AG04449 (cell line): ENCODE results near the gene RBM44.
"Not testable (repeated sequence)": the region's sequence is repeated elsewhere in the genome, so short reads cannot be mapped to it uniquely, and the experiment has no call there.

Experiments used
- CTCF ChIA-PET: fragments of 350-600 bp; formaldehyde crosslinking; extraction: SDS; loops from one replicate; lab custom pipeline; 2021; ENCODE audit warnings: antibody characterized with exemption; lab: Yijun Ruan, JAX
- POLR2A ChIA-PET: fragments of 400-600, 350-600 bp; formaldehyde crosslinking; extraction: SDS; loops from one replicate; lab custom pipeline; 2020; ENCODE audit warnings: antibody characterized with exemption, inconsistent platforms; lab: Yijun Ruan, JAX
- DNase-seq: peaks from one replicate; pipeline ENCODE4 v3.0.0-alpha.2; 2010; ENCODE audit warnings: low read depth, low spot score
- H3K4me3 ChIP-seq: 2 replicates; pipeline ENCODE4 v1.5.1; 2011; ENCODE audit warnings: low read depth, mild to moderate bottlenecking, control low read depth, low read length
- CTCF ChIP-seq: IDR thresholded peaks from one replicate; pipeline ENCODE4 v1.5.1; 2011; ENCODE audit warnings: mild to moderate bottlenecking, moderate library complexity, low read length, control low read depth, inconsistent platforms; ENCODE audit not compliant: insufficient read depth; ENCODE audit errors: missing control alignments

Gene RBM44

GRCh38 chr2:237798236-237799059 lies at the start of gene RBM44:
Gene RBM44 (plus strand): TSS chr2:237798779. CDS start chr2:237813610, 14,831 bp downstream.
- POLR2A ChIA-PET: no interaction called here
- H3K4me3 ChIP-seq: no peak within 1 kb of the TSS
- no peak for DNase-seq
- CTCF ChIA-PET: no interaction called here
- no peak for TF ChIP-seq CTCF

GRCh38 chr2:237749002-237749401 lies 49.6 kb upstream of the RBM44 start:
- H3K4me3 ChIP-seq: no peak overlapping the region
- ChIA-PET POLR2A (no interaction called here), CTCF (interaction anchor here (1.5 to 11.1 kb wide), 6 partner anchors 9 to 177 kb away, joined by 4 to 223 read pairs (median 74); no protein-coding TSS in a partner anchor)
- DNase-seq: no peak
- no peak for TF ChIP-seq CTCF

- H3K4me3 ChIP-seq: no peak overlapping the region
- no peak for TF ChIP-seq CTCF
- CTCF ChIA-PET: interaction anchor here (1.0 to 11.1 kb wide), 4 partner anchors 25 to 178 kb away, joined by 3 to 223 read pairs (median 101); no protein-coding TSS in a partner anchor
- POLR2A ChIA-PET: no interaction called here
- no peak for DNase-seq
Measured at GRCh38 chr2:237749961-237750360, 48.6 kb upstream of the RBM44 start.

- H3K4me3 ChIP-seq, DNase-seq, POLR2A ChIA-PET: not testable (repeated sequence)
- CTCF ChIA-PET: interaction anchor here (1.0 to 9.6 kb wide), 3 partner anchors 24 to 178 kb away, joined by 3 to 197 read pairs (median 5); no protein-coding TSS in a partner anchor
Measured at GRCh38 chr2:237750441-237750840, 48.1 kb upstream of the RBM44 start.

GRCh38 chr2:237752761-237753165 lies 45.8 kb upstream of the RBM44 start:
- ChIA-PET POLR2A (no interaction called here), CTCF (interaction anchor here (1.5 to 10.4 kb wide), 3 partner anchors 10 to 171 kb away, joined by 3 to 116 read pairs (median 5); no protein-coding TSS in a partner anchor)
- H3K4me3 ChIP-seq: no peak overlapping the region
- no peak for TF ChIP-seq CTCF
- no peak for DNase-seq

- ChIA-PET POLR2A (no interaction called here), CTCF (interaction anchor here (1.2 to 10.4 kb wide), 6 partner anchors 11 to 242 kb away, joined by 3 to 116 read pairs (median 4); no protein-coding TSS in a partner anchor)
- H3K4me3 ChIP-seq: no peak overlapping the region
- no peak for TF ChIP-seq CTCF
- no peak for DNase-seq
Measured at GRCh38 chr2:237754182-237754581, 44.4 kb upstream of the RBM44 start.
